Measurements from ENCODE around the gene HS3ST3A1. TPM values are rescaled to one million over a fixed set of nuclear protein-coding genes. Genes with fewer than 3 reads are reported as not detected.
A peak's percentile ranks its signal among the peaks of the same experiment; 100 is the strongest.

The HS3ST3A1 gene
- total and polyA plus RNA-seq, 8 donors: 0.56 to 10.7 (median 1.8) TPM; not detected in 1

DNA sequence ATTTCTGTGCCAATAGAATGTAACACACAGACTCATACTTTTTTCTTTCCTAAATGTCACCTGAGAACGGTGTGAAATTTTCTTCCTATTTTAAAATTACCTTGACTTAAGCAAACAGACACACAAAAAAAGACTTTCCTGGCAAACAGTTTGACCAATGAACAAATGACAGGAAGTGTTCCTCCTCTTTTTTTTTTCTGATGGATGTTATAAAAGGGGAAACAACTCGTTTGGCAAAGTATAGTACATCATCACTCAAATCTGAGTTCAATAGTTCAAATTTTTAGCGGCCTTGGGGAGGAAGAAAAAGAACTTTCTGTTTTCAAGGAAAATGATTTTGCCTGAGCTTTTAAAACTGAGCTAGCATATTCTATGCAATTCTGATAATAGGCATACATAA lies 19.8 kb downstream of the HS3ST3A1 start:
- DNase-seq: peak in 1 of 2 donors; percentile 21
- H3K4me3 ChIP-seq: no peak overlapping the region
- no peaks in the 10 kb centered on the region for H3K4me1 ChIP-seq
- no peaks in the 10 kb centered on the region for H3K36me3 ChIP-seq
- H3K9me3 ChIP-seq: no peaks in the 10 kb centered on the region
- 5 to 12% (median 9%) methylated on average over 3 of the region's 3 CpGs for WGBS, 5 donors
- H3K27me3 ChIP-seq: no peaks in the 10 kb centered on the region
- TF ChIP-seq POLR2A (IDR thresholded peaks at IDR 0.05) (no peak), EP300 (IDR thresholded peaks at IDR 0.05) (no peak), POLR2AphosphoS5 (IDR thresholded peaks at IDR 0.05) (no peak)
- TF ChIP-seq, protein P1, sequence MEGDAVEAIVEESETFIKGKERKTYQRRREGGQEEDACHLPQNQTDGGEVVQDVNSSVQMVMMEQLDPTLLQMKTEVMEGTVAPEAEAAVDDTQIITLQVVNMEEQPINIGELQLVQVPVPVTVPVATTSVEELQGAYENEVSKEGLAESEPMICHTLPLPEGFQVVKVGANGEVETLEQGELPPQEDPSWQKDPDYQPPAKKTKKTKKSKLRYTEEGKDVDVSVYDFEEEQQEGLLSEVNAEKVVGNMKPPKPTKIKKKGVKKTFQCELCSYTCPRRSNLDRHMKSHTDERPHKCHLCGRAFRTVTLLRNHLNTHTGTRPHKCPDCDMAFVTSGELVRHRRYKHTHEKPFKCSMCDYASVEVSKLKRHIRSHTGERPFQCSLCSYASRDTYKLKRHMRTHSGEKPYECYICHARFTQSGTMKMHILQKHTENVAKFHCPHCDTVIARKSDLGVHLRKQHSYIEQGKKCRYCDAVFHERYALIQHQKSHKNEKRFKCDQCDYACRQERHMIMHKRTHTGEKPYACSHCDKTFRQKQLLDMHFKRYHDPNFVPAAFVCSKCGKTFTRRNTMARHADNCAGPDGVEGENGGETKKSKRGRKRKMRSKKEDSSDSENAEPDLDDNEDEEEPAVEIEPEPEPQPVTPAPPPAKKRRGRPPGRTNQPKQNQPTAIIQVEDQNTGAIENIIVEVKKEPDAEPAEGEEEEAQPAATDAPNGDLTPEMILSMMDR (IDR thresholded peaks at IDR 0.05): no peak
- intact Hi-C loops (cut with DNase I; ENCODE audit: low total_unique reads): no loop called here
- H3K27ac ChIP-seq: no peak overlapping the region

DNA sequence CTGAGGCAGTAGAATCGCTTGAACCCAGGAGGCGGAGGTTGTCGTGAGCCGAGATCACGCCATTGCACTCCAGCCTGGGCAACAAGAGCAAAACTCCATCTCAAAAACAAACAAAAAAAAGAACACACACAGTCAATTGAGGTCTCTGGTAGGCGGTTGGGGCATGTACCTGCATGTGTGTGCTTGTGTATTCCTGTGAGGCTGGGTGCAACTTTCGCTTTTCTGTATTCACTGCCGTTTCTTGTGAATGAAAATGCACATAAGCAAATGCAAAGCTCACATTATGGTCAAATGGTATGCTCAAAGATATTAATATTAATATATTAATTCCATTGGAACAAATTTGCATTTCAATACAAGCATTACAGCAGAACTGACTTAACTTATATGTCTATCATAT lies 20.9 kb downstream of the HS3ST3A1 start:
- WGBS, 5 donors: 82 to 96% (median 92%) methylated on average over 8 of the region's 8 CpGs
- Histone ChIP-seq H3K27me3 (no peaks in the 10 kb centered on the region), H3K27ac (no peak overlapping the region), H3K4me1 (no peaks in the 10 kb centered on the region), H3K4me3 (no peak overlapping the region), H3K36me3 (no peaks in the 10 kb centered on the region), H3K9me3 (no peaks in the 10 kb centered on the region)
- intact Hi-C loops (cut with DNase I; ENCODE audit: low total_unique reads): no loop called here
- TF ChIP-seq POLR2AphosphoS5 (IDR thresholded peaks at IDR 0.05) (no peak), POLR2A (IDR thresholded peaks at IDR 0.05) (no peak), EP300 (IDR thresholded peaks at IDR 0.05) (no peak)
- TF ChIP-seq, protein P1 (IDR thresholded peaks at IDR 0.05): no peak
- DNase-seq: no peak

DNA sequence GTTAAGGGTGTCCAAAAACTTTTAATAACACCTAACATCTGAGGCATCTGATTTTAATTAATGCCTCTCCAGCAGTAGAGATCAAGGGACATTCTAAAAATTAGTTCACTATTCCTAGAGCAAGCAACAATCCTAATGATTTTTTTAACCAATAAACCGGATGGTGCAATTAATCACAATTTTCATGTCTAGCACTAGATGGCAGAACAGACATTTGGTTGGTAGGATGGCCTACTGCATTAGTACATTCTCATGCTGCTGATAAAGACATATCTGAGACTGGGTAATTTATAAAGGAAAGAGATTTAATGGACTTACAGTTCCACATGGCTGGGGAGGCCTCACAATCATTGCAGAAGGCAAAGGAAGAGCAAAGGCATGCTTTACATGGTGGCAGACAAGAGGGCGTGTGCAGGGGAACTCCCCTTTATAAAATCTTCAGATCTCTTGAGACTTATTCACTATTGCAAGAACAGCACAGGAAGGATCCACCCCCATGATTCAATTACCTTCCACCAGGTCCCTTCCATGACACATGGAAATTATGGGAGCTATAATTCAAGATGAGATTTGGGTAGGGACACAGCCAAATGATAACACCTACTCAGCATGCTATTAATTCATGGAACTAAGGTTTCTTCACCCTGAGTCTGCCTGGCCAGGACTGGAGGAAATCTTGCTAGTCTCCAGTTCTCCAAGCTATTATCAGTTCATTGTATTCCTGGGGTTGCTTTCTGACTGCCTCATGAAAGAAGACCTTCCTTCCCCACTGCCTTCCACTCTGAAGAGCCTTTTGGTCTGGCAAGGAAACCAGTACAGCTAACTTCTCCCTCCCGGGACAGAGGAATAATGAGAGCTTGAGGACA lies 24.8 kb downstream of the HS3ST3A1 start:
- H3K4me1 ChIP-seq: no peaks in the 10 kb centered on the region
- no peak for DNase-seq
- TF ChIP-seq, protein P1 (IDR thresholded peaks at IDR 0.05): no peak
- no peak for TF ChIP-seq POLR2A (IDR thresholded peaks at IDR 0.05)
- no peak for TF ChIP-seq POLR2AphosphoS5 (IDR thresholded peaks at IDR 0.05)
- no peak for TF ChIP-seq EP300 (IDR thresholded peaks at IDR 0.05)
- H3K27me3 ChIP-seq: no peaks in the 10 kb centered on the region
- intact Hi-C loops (cut with DNase I; ENCODE audit: low total_unique reads): no loop called here
- H3K36me3 ChIP-seq: no peaks in the 10 kb centered on the region
- no peak overlapping the region for H3K4me3 ChIP-seq
- WGBS, 5 donors: 86 to 92% (median 89%) methylated on average over 3 of the region's 3 CpGs
- no peaks in the 10 kb centered on the region for H3K9me3 ChIP-seq
- H3K27ac ChIP-seq: no peak overlapping the region

DNA sequence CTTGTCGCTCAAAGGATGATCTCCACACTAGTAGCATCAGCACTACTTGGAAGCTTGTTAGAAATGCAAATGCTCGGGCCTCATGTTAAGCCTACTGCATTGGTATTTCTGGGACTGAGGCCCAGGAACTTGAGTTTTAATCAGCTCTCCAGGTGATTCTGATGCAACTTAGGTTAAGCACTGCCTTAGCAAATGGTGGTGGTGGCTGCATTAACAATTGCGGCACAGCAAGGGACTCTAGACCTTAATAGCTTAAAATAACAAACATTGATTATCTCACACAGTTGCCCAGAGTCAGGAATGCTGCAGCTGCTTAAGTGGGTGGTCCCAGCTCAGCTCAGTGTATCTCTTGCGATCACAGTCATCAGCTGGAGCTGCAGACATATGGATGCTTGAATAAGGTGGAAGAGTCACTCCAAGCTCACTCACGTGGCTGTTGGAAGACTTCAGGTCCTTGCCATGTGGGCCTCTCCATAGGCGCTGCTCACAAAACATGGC lies 25.8 kb downstream of the HS3ST3A1 start:
- DNase-seq: no peak
- Histone ChIP-seq H3K36me3 (no peaks in the 10 kb centered on the region), H3K4me3 (no peak overlapping the region), H3K27ac (no peak overlapping the region), H3K27me3 (no peaks in the 10 kb centered on the region), H3K4me1 (no peaks in the 10 kb centered on the region), H3K9me3 (no peaks in the 10 kb centered on the region)
- intact Hi-C loops (cut with DNase I; ENCODE audit: low total_unique reads): no loop called here
- 63 to 69% (median 64%) methylated on average over 5 to 6 of the region's 6 CpGs for WGBS, 5 donors
- TF ChIP-seq POLR2A (IDR thresholded peaks at IDR 0.05): no peak
- TF ChIP-seq EP300 (IDR thresholded peaks at IDR 0.05): no peak
- TF ChIP-seq, protein P1 (IDR thresholded peaks at IDR 0.05): no peak
- no peak for TF ChIP-seq POLR2AphosphoS5 (IDR thresholded peaks at IDR 0.05)
